ENCODE data around the gene CHKB. TPM values are rescaled to one million over a fixed set of nuclear protein-coding genes. Genes with fewer than 3 reads are reported as not detected.
A peak's percentile ranks its signal among the peaks of the same experiment; 100 is the strongest.
"Not testable (repeated sequence)": the region's sequence is repeated elsewhere in the genome, so short reads cannot be mapped to it uniquely, and the experiment has no call there.

CHKB gene
- total RNA-seq, 1 experiment from 2014 or later, result 53.0 TPM

- no peak for DNase-seq (ENCODE audit: low read depth)
Observed at GRCh38 chr22:50548921-50549790, 33.5 kb downstream of the CHKB start.

DNA sequence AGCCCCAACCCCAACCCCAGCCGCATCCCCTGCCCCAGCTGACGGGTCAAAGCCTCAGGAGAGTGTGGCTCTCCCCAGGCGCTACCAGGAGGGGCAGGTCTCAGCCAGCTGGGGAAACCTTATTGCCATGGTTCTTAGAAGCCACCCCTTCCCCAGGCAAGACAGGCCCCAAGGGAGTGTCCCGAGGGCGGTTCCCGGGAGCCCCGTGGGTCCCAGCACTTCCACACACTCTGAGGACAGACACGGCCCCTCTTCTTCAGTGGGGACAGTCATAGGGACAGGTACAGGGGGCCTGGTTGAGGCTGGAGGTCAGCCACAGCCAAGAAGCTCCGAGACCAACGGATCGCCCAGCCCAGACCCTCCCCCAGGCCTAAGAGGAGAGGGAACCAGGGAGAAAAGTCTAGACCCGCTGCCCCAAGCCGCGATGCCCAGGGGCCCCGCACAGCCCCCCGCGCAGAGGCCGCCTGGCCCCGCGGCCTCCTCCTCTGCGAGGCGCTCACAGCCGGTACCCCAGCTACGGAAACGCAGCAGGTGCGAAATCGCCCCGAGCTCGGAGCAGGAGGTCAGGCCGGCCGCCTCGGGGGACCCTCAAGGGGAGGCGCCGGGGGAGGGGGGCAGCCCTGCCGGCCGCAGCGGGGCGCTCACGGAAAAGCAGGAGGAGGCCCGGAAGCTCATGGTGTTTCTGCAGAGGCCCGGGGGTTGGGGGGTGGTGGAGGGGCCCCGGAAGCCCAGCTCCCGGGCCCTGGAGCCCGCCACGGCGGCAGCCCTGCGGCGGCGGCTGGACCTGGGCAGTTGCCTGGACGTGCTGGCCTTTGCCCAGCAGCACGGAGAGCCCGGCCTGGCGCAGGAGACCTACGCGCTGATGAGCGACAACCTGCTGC lies 34.4 kb downstream of the CHKB start:
- DNase-seq (ENCODE audit: low read depth), result no peak

DNA sequence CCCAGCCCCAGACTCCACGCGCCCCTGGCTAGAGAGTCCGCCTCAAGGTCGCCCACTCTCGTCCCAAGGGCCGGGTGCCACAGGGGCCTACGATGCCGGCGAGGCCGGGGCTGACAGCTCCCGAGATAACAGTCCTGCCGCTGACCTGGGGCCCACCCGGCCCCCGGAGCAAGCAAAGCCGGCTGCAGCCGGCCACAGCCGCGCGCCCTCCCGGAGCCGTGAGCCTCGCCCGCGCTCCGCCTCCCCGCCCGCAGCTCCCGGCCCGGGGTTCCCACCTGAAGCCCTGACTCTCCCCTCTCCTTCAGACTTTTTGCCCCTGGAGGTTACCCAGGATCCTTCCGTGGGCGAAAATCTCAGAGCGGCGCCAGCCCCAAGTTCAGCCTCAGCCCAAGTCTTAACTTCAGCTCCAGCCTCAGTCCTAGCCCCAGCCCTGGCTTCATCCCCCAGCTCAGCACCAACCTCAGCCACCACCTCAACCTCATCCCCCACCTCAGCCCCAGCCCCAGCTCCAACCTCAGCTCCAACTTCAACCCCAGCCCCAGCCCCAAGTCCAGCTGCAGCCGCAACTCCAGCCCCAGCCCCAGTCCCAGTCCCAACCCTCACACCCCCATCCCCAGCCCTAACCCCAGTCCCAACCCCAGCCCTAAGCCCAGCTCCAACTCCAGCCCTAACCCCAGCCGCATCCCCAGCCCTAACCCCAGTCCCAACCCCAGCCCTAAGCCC lies 35.2 kb downstream of the CHKB start:
- no peak for DNase-seq (ENCODE audit: low read depth)

DNA sequence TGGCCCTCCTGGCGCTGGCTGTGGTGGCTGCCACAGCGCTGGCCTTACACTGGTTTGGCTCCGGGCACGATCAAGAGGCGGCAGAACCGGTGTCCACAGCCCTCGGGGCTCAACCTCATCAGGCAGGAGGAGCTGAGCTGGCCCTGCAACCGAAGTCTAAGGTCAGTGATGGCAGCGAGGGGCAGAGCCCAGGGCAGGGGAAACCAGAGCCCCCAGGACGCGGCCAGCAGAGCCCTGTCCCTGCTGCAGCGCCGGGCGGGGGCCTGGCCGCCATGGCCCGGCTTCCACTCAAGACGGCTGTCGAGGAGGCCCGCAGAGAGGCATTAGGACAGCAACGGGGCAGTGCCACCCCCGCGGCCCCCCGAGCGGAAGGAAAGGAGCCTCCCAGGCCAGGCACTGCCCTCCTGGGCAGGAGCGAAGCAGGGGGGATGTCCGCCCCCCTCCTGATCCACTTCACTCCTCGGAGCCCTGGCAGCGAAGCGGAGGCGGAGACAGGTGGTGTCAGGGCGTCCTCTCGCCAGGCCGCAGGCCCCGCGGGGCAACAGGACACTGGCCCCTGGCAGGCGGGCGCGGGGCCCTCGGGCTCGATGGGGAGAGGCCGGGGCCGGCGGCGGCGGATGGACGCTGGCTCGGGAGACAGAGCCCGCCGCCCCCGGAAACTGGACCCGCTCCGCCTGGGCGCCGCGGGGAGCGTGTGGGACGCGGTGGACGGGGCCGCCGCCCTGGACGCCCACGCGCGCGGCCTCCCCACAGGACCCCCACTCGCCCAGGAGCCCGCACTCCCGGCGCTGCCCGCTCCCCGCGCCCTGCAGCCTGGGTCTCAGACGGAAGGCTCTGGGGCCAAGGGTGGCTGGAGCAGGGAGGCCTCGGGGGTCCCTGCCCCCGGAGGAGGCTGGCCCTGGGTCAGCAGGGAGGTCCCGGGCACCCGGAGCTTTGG lies 36.1 kb downstream of the CHKB start:
- no peak for DNase-seq (ENCODE audit: low read depth)

DNA sequence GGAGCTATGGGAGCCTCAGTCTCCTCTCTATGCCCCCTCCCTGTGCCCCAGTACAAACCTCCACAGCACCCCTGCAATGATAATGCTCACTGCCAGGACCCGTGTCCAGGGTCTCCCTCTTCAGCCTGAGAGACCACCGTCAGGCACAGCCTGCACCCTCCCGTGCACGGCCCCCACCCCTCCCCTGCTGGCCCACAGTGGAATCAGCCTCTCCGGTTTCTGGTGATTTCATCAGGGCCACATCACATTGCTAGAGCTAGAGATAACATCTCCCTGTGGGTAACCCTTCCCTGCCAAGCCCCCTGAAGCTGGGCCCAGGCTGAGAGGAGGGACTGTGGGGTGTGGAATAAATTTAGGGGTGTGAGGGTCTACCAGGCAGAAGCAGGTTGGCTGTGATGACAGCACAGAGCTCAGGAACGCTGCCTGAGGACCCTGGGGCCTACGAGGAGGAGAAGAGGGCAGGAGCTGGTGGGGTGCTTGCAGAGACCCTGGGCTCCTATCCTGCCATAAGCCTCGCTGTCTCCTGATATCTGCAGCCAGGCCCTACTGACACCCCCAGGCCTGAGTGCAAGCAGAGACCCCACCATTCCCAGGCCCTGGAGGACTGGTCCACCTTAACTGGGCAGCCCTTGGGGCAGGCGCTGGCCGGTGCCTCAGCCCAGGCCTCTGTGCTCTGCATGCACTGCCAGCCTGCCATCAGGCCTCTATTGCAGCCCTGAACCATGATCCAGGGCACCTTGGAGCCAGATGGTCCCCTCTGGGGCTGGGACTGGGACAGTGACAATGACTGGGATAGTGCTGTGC lies 36.9 kb downstream of the CHKB start, which contains the start of gene KLHDC7B:
Gene KLHDC7B, plus strand, starts transcription at position 378 of the 804 bp plus-strand sequence. Its CDS starts 345 bp downstream, at position 723.
- no peak for DNase-seq (ENCODE audit: low read depth)

DNA sequence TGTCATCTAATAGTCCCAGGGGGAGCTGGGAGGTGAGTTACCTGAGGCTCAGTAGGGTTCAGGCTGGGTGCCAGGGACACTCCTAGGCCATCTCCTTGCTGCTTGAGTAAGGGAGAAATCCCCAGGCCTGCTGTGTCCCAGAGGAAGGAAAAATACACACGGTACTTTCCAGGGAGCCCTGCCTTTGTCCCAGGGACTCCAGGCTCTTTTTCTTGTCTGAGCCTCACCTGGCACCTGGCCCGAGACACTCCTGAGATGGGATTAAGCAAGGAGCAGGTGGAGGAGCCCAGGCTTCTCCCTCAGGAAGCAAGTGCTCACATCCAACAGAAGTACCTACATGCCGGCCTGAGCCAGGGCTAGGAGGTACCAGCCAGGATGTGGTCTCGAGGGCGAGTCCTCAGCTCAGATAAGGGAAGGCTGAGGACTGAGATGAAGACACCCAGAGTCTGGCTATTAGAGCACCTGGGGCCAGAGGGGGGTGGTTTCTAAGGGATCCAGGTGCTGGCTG lies 37.8 kb downstream of the CHKB start:
- DNase-seq (ENCODE audit: low read depth), result no peak

DNA sequence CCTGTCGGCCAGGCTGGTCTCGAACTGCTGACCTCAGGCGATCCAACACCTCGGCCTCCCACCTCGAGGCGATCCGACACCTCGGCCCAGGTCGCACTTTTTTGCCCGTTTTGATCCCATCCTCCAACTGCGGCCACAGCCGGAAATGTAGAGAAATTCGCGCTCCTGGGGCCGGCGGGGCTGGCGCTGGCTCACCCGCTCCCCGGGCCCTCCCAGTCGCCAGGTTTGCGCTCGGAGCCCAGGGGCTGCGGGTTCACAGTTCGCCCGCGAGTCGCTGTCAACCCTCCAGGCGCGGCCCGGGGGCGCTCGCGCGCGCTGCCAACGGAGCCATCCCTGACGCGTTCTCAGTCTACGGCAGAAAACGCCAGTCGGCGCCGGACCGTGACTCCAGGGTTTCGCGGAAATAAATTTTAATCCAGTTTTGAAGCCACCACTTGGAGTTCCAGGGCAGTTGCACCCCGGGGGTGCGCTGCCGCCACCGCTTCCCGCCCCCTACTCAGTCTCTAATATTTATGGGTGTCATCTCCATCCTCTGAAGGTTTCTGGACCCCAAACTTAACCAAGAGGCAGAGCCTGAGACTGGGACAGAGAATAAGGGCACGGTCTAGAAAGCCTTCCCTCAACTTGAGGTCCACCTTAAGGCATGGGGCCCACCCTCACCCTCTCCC lies 38.4 kb downstream of the CHKB start:
- peak; percentile 40 for DNase-seq (ENCODE audit: low read depth)

- no peak for DNase-seq (ENCODE audit: low read depth)
Observed at GRCh38 chr22:50542416-50542927, 40.2 kb downstream of the CHKB start.

GRCh38 chr22:50541667-50542026 lies 41.0 kb downstream of the CHKB start:
- peak; percentile 75 for DNase-seq (ENCODE audit: low read depth)

DNA sequence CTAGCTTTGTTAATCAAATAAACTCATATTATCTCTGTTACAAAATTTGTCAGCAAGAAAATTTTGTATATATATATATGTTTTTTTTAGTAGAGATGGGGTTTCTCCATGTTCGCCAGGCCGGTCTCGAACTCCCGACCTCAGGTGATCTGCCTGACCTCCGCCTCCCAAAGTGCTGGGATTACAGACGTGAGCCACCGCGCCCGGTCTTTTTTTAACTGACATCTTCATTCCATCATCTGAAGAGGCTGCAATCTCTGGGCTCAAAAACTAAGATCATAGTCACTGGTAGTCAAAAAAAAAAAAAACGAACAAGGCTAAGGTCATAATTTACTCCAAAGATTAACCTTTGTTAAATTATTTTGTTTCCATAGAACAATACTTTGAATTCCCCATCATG lies 42.3 kb downstream of the CHKB start:
- DNase-seq (ENCODE audit: low read depth), result no peak

DNA sequence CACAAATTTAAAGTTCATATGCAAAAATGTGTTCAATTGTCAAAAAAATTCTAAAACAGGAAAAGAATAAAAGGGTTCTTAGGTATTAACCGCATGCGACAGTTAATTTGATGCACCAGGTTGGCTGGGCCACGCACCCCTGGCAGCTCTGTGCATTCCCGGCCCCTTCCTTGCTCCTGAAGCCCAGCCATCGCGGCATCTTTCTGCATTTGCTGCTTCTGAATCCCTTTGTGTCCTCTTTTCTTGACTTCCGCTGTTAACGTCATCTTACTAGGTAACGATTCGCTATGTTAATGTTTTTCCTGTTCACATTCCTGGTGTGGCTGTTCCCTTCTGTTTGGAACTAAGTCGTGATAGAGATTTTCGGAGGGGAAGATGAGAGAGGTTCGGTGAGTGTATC lies 44.9 kb downstream of the CHKB start:
- no peak for DNase-seq (ENCODE audit: low read depth)

DNA sequence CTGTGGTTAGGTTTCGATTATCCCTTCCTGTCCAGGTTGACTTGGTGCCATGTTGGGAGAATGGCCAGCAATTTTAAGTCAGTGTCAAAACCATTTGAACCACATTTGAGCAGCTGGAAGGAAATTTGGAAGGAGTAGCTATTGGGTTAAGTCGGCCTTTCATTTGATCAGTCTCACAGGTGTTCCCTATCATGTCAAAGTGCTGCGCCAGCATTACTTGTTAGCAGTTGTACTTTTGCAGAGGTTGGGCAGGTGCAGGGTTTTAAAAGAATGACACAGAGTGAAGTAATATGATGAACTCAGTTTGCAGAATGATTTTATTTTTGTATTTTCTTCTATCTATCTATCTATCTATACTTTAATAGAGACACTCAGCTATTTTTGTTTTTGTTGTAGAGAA lies 46.4 kb downstream of the CHKB start:
- no peak for DNase-seq (ENCODE audit: low read depth)

GRCh38 chr22:50535113-50535512 lies 47.5 kb downstream of the CHKB start:
- no peak for DNase-seq (ENCODE audit: low read depth)

DNA sequence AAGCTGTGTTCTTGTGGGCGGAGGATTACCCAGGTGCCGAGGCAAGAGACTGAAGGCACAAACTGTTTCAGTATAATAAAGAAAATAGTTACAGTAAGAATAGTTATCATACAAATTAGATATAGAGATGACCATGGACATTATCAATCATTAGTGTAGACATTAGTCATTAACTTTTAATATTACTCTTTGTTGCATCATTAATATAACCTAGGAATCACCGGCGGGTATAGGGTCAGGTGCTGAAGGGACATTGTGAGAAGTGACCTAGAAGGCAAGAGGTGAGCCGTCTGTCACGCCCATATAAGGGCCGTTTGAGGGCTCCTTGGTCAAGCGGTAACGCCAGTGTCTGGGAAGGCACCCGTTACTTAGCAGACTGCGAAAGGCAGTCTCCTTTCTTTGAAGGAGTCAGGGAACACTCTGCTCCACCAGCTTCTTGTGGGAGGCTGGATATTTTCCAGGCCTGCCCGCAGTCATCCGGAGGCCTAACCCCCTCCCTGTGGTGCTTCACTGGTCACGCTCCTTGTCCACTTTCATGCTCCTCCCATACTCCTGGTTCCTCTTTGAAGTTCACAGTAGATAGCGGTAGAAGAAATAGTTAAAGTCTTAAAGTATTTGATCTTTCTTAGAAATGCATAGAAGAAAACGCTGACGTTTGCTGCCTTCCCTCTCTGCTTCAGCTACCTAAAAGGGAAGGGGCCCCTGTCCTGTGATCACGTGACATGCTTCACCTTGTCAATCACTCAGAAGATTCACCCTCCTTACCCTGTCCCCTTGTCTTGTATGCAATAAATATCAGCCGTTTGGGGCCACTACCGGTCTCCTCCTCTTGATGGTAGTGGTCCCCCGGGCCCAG lies 48.6 kb downstream of the CHKB start:
- DNase-seq (ENCODE audit: low read depth), result not testable (repeated sequence)

DNA sequence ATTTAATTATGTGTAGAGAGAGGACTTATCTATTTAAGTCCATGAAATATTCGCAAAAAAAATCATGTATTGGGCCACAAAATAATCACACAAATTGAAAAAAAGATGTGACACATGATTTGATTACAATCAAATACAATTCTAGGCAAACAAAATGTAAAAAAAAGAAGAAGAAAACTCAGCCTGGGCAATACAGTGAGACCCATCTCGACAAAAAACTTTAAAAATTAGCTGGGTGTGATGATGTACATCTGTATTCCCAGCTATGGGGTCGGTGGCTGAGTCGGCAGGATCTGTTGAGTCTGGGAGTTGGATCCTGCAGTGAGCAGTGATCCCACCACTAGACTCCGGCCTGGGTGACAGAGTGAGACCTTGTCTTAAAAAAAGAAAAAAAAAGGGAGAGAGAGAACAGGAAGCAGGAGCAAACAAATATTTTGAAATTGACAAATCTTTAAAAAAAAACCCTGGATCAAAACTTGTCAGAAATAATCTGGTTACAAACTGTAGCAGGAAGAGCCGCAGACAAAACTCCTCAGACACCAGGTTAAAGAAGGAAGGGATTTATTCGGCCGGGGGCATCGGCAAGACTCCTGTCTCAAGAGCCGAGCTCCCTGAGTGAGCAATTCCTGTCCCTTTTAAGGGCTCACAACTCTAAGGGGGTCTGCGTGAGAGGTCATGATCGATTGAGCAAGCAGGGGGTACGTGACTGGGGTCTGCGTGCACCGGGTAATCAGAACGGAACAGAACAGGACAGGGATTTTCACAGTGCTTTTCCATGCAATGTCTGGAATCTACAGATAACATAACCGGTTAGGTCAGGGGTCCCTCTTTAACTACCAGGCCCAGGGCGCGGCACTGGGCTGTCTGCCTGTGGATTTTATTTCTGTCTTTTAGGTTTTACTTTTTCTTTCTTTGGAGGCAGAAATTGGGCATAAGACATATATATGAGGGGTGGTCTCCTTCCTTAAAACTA lies 49.5 kb downstream of the CHKB start:
- DNase-seq (ENCODE audit: low read depth), result no peak

- DNase-seq (ENCODE audit: low read depth), result no peak
Observed at GRCh38 chr22:50531962-50532674, 50.5 kb downstream of the CHKB start.
